ENCODE data around the gene DOK3.

GRCh38 chr5:177475563-177476427 is 33.8 kb downstream of the DOK3 start:
- TF ChIP-seq CTCF (optimal IDR thresholded peaks at IDR 0.05 in 1 of 3, IDR thresholded peaks at IDR 0.05 in 1 of 3, conservative IDR thresholded peaks at IDR 0.05 in 1 of 3; ENCODE audit: extremely low read depth in 1 of 3, insufficient read depth in 2 of 3, low read length in 3 of 3) (no peak), EZH2 (IDR thresholded peaks at IDR 0.05; ENCODE audit: low read length) (no peak)
